ENCODE data around the gene EFNA3. TPM values are rescaled to one million over a fixed set of nuclear protein-coding genes. Genes with fewer than 3 reads are reported as not detected.

The EFNA3 gene
- total and polyA plus RNA-seq, 8 donors, result 0.52 to 1.2 (median 0.72) TPM

GRCh38 chr1:155124503-155125463 lies 46.1 kb downstream of the EFNA3 start:
- FAIRE-seq, result no peak
- DNase-seq, result no peak
- no peak for TF ChIP-seq CTCF (IDR thresholded peaks at IDR 0.05)
- Histone ChIP-seq H3K9me3 (no peaks in the 10 kb centered on the region), H3K36me3 (no peaks in the 10 kb centered on the region), H3K4me1 (no peaks in the 10 kb centered on the region), H3K27me3 (no peaks in the 10 kb centered on the region), H3K4me3 (no peak overlapping the region), H3K27ac (peak overlapping the region in 2 of 4 donors; percentile 94 to 95)
- WGBS, 2 donors, result 82 to 87% methylated on average over 16 of the region's 16 CpGs
- no peak for ATAC-seq
- intact Hi-C loops (cut with DNase I), result no loop called here

- FAIRE-seq, result no peak
- no peak overlapping the region for H3K4me3 ChIP-seq
- TF ChIP-seq CTCF (IDR thresholded peaks at IDR 0.05), result no peak
- DNase-seq, result peak in 2 of 6 donors; percentile 26 to 51
- H3K27ac ChIP-seq, result peak overlapping the region; percentile 79 to 95 (median 94)
- no peaks in the 10 kb centered on the region for H3K9me3 ChIP-seq
- ATAC-seq, result no peak
- peaks cover 0 to under 1% (median under 1%) of the 10 kb centered on the region in 3 donors for H3K4me1 ChIP-seq
- no peaks in the 10 kb centered on the region for H3K36me3 ChIP-seq
- WGBS, 2 donors, result 82 to 91% methylated on average over 11 of the region's 11 CpGs
- H3K27me3 ChIP-seq, result no peaks in the 10 kb centered on the region
- intact Hi-C loops (cut with DNase I), result no loop called here
Observed at GRCh38 chr1:155125511-155125945, 46.9 kb downstream of the EFNA3 start.

GRCh38 chr1:155125946-155126555 lies 47.4 kb downstream of the EFNA3 start:
- Histone ChIP-seq H3K4me3 (peak overlapping the region in 3 of 4 donors; percentile 73 to 93 (median 89)), H3K4me1 (peaks cover 2 to 6% (median 5%) of the 10 kb centered on the region in 3 donors), H3K27ac (peak overlapping the region; percentile 79 to 95 (median 94)), H3K27me3 (no peaks in the 10 kb centered on the region), H3K36me3 (no peaks in the 10 kb centered on the region), H3K9me3 (no peaks in the 10 kb centered on the region)
- ATAC-seq (peak; percentile 10 to 39 (median 24)), FAIRE-seq (no peak), DNase-seq (peak; percentile 70 to 83 (median 74))
- WGBS, 2 donors, result 22 to 25% methylated on average over 52 to 53 of the region's 53 CpGs
- intact Hi-C loops (cut with DNase I), result no loop called here
- TF ChIP-seq CTCF (IDR thresholded peaks at IDR 0.05), result no peak

- peaks cover 7 to 10% (median 7%) of the 10 kb centered on the region in 3 donors for H3K4me1 ChIP-seq
- ATAC-seq, result peak; percentile 3 to 16 (median 8)
- intact Hi-C loops (cut with DNase I), result no loop called here
- H3K27ac ChIP-seq, result peak overlapping the region; percentile 79 to 95 (median 94)
- no peak for FAIRE-seq
- H3K36me3 ChIP-seq, result peaks cover 0 to 4% (median 2%) of the 10 kb centered on the region in 3 donors
- 5% methylated on average over 31 to 32 of the region's 32 CpGs for WGBS, 2 donors
- H3K9me3 ChIP-seq, result no peaks in the 10 kb centered on the region
- no peak for TF ChIP-seq CTCF (IDR thresholded peaks at IDR 0.05)
- H3K27me3 ChIP-seq, result no peaks in the 10 kb centered on the region
- peak overlapping the region in 3 of 4 donors; percentile 73 to 93 (median 89) for H3K4me3 ChIP-seq
- DNase-seq, result peak; percentile 62 to 77 (median 66)
Observed at GRCh38 chr1:155126556-155127104, 48.0 kb downstream of the EFNA3 start.
